BLaER1 treated with 17β-estradiol and CSF1 and Interleukin-3, amounts not matched to agents 10 nM and 100 nM (cell line): ENCODE results near the gene BAAT.

Experiments
- H3K27ac ChIP-seq, 11 experiments: shearing (Covaris generic); formaldehyde crosslinking; 2 replicates each; pipeline ENCODE4 v1.8.1; 2022
- H3K27me3 ChIP-seq, 11 experiments: shearing (Covaris generic); formaldehyde crosslinking; 2 replicates each; pipeline ENCODE4 v1.8.1; 2022
- H3K36me3 ChIP-seq, 11 experiments: shearing (Covaris generic); formaldehyde crosslinking; 2 replicates each; pipeline ENCODE4 v1.8.1; 2022
- H3K4me1 ChIP-seq, 10 experiments: shearing (Covaris generic); formaldehyde crosslinking; 2 replicates each; pipeline ENCODE4 v1.8.1; 2022
- H3K4me2 ChIP-seq, 11 experiments: shearing (Covaris generic); formaldehyde crosslinking; 2 replicates each; pipeline ENCODE4 v1.8.1; 2022
- H3K4me3 ChIP-seq, 10 experiments: shearing (Covaris generic); formaldehyde crosslinking; 2 replicates each; pipeline ENCODE4 v1.8.1; 2022
- H3K9ac ChIP-seq, 11 experiments: shearing (Covaris generic); formaldehyde crosslinking; 2 replicates each; pipeline ENCODE4 v1.8.1; 2022
- H3K9me3 ChIP-seq, 11 experiments: shearing (Covaris generic); formaldehyde crosslinking; replicated peaks in 1 of 11; 2 replicates each; pipeline ENCODE4 v1.8.1; 2022
- H4K20me1 ChIP-seq, 11 experiments: shearing (Covaris generic); formaldehyde crosslinking; 2 replicates each; pipeline ENCODE4 v1.8.1; 2022
- Cebpa-rat ChIP-seq, 11 experiments: shearing (Covaris generic); IDR thresholded peaks; 2 replicates each; pipeline ENCODE4 v1.8.1; 2022

BAAT gene

GRCh38 chr9:101371813-101372212 lies 13.0 kb downstream of the BAAT start:
- Histone ChIP-seq H3K27me3 (no peaks in the 10 kb centered on the region), H3K27ac (no peak overlapping the region), H3K9ac (no peak overlapping the region), H3K4me1 (peaks cover 0 to 7% (median 0%) of the 10 kb centered on the region in 10 experiments; a peak in 6 of 20 replicates), H3K4me3 (no peak overlapping the region), H3K36me3 (no peaks in the 10 kb centered on the region), H3K4me2 (no peak overlapping the region), H4K20me1 (no peaks in the 10 kb centered on the region), H3K9me3 (peaks cover 0 to 5% (median 0%) of the 10 kb centered on the region in 11 experiments; a peak in 1 of 22 replicates)
- no peak for TF ChIP-seq Cebpa-rat (IDR thresholded peaks at IDR 0.05)

- Histone ChIP-seq H3K9me3 (peaks cover 0 to 5% (median 0%) of the 10 kb centered on the region in 11 experiments; a peak in 1 of 22 replicates), H3K9ac (no peak overlapping the region), H3K27ac (no peak overlapping the region), H3K4me3 (no peak overlapping the region), H3K36me3 (no peaks in the 10 kb centered on the region), H3K27me3 (no peaks in the 10 kb centered on the region), H3K4me1 (peaks cover 0 to 7% (median 0%) of the 10 kb centered on the region in 10 experiments; a peak in 6 of 20 replicates), H4K20me1 (no peaks in the 10 kb centered on the region), H3K4me2 (no peak overlapping the region)
- no peak for TF ChIP-seq Cebpa-rat (IDR thresholded peaks at IDR 0.05)
These were observed 14.8 kb downstream of the BAAT start for GRCh38 chr9:101369884-101370531.

- Histone ChIP-seq H3K36me3 (no peaks in the 10 kb centered on the region), H3K27ac (no peak overlapping the region), H3K4me1 (peaks cover 0 to 7% (median 0%) of the 10 kb centered on the region in 10 experiments; a peak in 6 of 20 replicates), H3K9ac (no peak overlapping the region), H3K4me3 (no peak overlapping the region), H4K20me1 (no peaks in the 10 kb centered on the region), H3K27me3 (no peaks in the 10 kb centered on the region), H3K9me3 (peaks cover 0 to 5% (median 0%) of the 10 kb centered on the region in 11 experiments; a peak in 1 of 22 replicates), H3K4me2 (no peak overlapping the region)
- TF ChIP-seq Cebpa-rat (IDR thresholded peaks at IDR 0.05), result no peak
These were observed 15.5 kb downstream of the BAAT start for GRCh38 chr9:101369286-101369685.

GRCh38 chr9:101367323-101367722 lies 17.5 kb downstream of the BAAT start:
- H3K36me3 ChIP-seq, result no peaks in the 10 kb centered on the region
- peaks cover 0 to 7% (median 0%) of the 10 kb centered on the region in 10 experiments; a peak in 6 of 20 replicates for H3K4me1 ChIP-seq
- no peak overlapping the region for H3K27ac ChIP-seq
- no peaks in the 10 kb centered on the region for H3K27me3 ChIP-seq
- H3K4me2 ChIP-seq, result peak overlapping the region in 1 of 11 experiments; percentile 4; a peak in 1 of 22 replicates
- no peak overlapping the region for H3K4me3 ChIP-seq
- H3K9me3 ChIP-seq, result peaks cover 0 to 5% (median 0%) of the 10 kb centered on the region in 11 experiments; a peak in 1 of 22 replicates
- no peak for TF ChIP-seq Cebpa-rat (IDR thresholded peaks at IDR 0.05)
- H4K20me1 ChIP-seq, result no peaks in the 10 kb centered on the region
- no peak overlapping the region for H3K9ac ChIP-seq

- TF ChIP-seq Cebpa-rat (IDR thresholded peaks at IDR 0.05), result no peak
- Histone ChIP-seq H3K4me2 (no peak overlapping the region), H4K20me1 (no peaks in the 10 kb centered on the region), H3K9ac (no peak overlapping the region), H3K9me3 (no peaks in the 10 kb centered on the region), H3K36me3 (no peaks in the 10 kb centered on the region), H3K27me3 (no peaks in the 10 kb centered on the region), H3K4me3 (no peak overlapping the region), H3K27ac (no peak overlapping the region), H3K4me1 (peaks cover 0 to 7% (median 0%) of the 10 kb centered on the region in 10 experiments; a peak in 6 of 20 replicates)
These were observed 18.6 kb downstream of the BAAT start for GRCh38 chr9:101366038-101366756.

- Histone ChIP-seq H3K4me3 (no peak overlapping the region), H3K9me3 (no peaks in the 10 kb centered on the region), H3K4me1 (peaks cover 0 to 7% (median 0%) of the 10 kb centered on the region in 10 experiments; a peak in 6 of 20 replicates), H3K27me3 (no peaks in the 10 kb centered on the region), H3K9ac (no peak overlapping the region), H4K20me1 (no peaks in the 10 kb centered on the region), H3K36me3 (no peaks in the 10 kb centered on the region), H3K4me2 (no peak overlapping the region), H3K27ac (no peak overlapping the region)
- TF ChIP-seq Cebpa-rat (IDR thresholded peaks at IDR 0.05), result no peak
These were observed 19.6 kb downstream of the BAAT start for GRCh38 chr9:101365181-101365580.

- Histone ChIP-seq H3K9me3 (no peaks in the 10 kb centered on the region), H3K4me3 (no peak overlapping the region), H3K4me2 (no peak overlapping the region), H4K20me1 (no peaks in the 10 kb centered on the region), H3K27ac (no peak overlapping the region), H3K4me1 (peaks cover 0 to under 1% (median 0%) of the 10 kb centered on the region in 10 experiments; a peak in 3 of 20 replicates), H3K27me3 (no peaks in the 10 kb centered on the region), H3K9ac (no peak overlapping the region), H3K36me3 (no peaks in the 10 kb centered on the region)
- TF ChIP-seq Cebpa-rat (IDR thresholded peaks at IDR 0.05), result no peak
These were observed 22.4 kb downstream of the BAAT start for GRCh38 chr9:101362450-101362849.

GRCh38 chr9:101360647-101361046 lies 24.2 kb downstream of the BAAT start:
- H3K9me3 ChIP-seq, result no peaks in the 10 kb centered on the region
- H3K9ac ChIP-seq, result no peak overlapping the region

GRCh38 chr9:101359679-101360078 lies 25.1 kb downstream of the BAAT start:
- H3K4me1 ChIP-seq, result no peaks in the 10 kb centered on the region
- no peaks in the 10 kb centered on the region for H3K36me3 ChIP-seq
- H3K27ac ChIP-seq, result no peak overlapping the region
- no peak overlapping the region for H3K4me3 ChIP-seq
- H3K27me3 ChIP-seq, result no peaks in the 10 kb centered on the region
- no peaks in the 10 kb centered on the region for H3K9me3 ChIP-seq
- no peak for TF ChIP-seq Cebpa-rat (IDR thresholded peaks at IDR 0.05)
- H3K4me2 ChIP-seq, result no peak overlapping the region
- no peaks in the 10 kb centered on the region for H4K20me1 ChIP-seq
- no peak overlapping the region for H3K9ac ChIP-seq

More at GRCh38 chr9:101360647-101361046, 24.2 kb downstream of the BAAT start:
- H3K4me3 ChIP-seq, result no peak overlapping the region
- no peak overlapping the region for H3K27ac ChIP-seq
- H4K20me1 ChIP-seq, result no peaks in the 10 kb centered on the region
- no peak overlapping the region for H3K4me2 ChIP-seq
- no peaks in the 10 kb centered on the region for H3K36me3 ChIP-seq
- H3K4me1 ChIP-seq, result no peaks in the 10 kb centered on the region
- H3K27me3 ChIP-seq, result no peaks in the 10 kb centered on the region
- no peak for TF ChIP-seq Cebpa-rat (IDR thresholded peaks at IDR 0.05)
